CD4-positive, alpha-beta T cell treated with Interleukin-15 for 4 hours (primary cell): ENCODE measurements around the gene GRIA2.
"Not testable (repeated sequence)": the region's sequence is repeated elsewhere in the genome, so short reads cannot be mapped to it uniquely, and the experiment has no call there.

Experiments
- DNase-seq: peaks from one replicate; pipeline ENCODE4 v3.0.0-alpha.2; 2020; ENCODE audit warnings: low spot score

The GRIA2 gene

GRCh38 chr4:157220371-157220881 is at the start of gene GRIA2:
GRIA2 (plus strand) TSS chr4:157220728; CDS start chr4:157221043, 315 bp downstream.
- no peak for DNase-seq

- no peak for DNase-seq
Observed at GRCh38 chr4:157172011-157172410, 48.5 kb upstream of the GRIA2 start.

- DNase-seq, result not testable (repeated sequence)
Observed at GRCh38 chr4:157180268-157180667, 40.3 kb upstream of the GRIA2 start.

GRCh38 chr4:157184300-157184699 is 36.2 kb upstream of the GRIA2 start:
- DNase-seq, result no peak

GRCh38 chr4:157185363-157185762 is 35.2 kb upstream of the GRIA2 start:
- DNase-seq, result no peak

- no peak for DNase-seq
Observed at GRCh38 chr4:157195374-157195773, 25.2 kb upstream of the GRIA2 start.

GRCh38 chr4:157196046-157196445 is 24.5 kb upstream of the GRIA2 start:
- no peak for DNase-seq

- DNase-seq, result no peak
Observed at GRCh38 chr4:157204634-157205244, 15.8 kb upstream of the GRIA2 start.

GRCh38 chr4:157217708-157218107 is 2.8 kb upstream of the GRIA2 start:
- no peak for DNase-seq

GRCh38 chr4:157219711-157220370 is 687 bp upstream of the GRIA2 start:
- no peak for DNase-seq

GRCh38 chr4:157221426-157221894 is 932 bp downstream of the GRIA2 start:
- no peak for DNase-seq

- DNase-seq, result no peak
Observed at GRCh38 chr4:157221895-157222770, 1.6 kb downstream of the GRIA2 start.

- no peak for DNase-seq
Observed at GRCh38 chr4:157222771-157223160, 2.2 kb downstream of the GRIA2 start.

- DNase-seq, result no peak
Observed at GRCh38 chr4:157223456-157223855, 2.9 kb downstream of the GRIA2 start.

- no peak for DNase-seq
Observed at GRCh38 chr4:157225096-157225495, 4.6 kb downstream of the GRIA2 start.

- DNase-seq, result no peak
Observed at GRCh38 chr4:157226035-157226434, 5.5 kb downstream of the GRIA2 start.

GRCh38 chr4:157226601-157227000 is 6.1 kb downstream of the GRIA2 start:
- no peak for DNase-seq

GRCh38 chr4:157231525-157231924 is 11.0 kb downstream of the GRIA2 start:
- no peak for DNase-seq

- DNase-seq, result no peak
Observed at GRCh38 chr4:157242871-157243270, 22.3 kb downstream of the GRIA2 start.

GRCh38 chr4:157244348-157244747 is 23.8 kb downstream of the GRIA2 start:
- DNase-seq, result no peak

- no peak for DNase-seq
Observed at GRCh38 chr4:157245351-157245750, 24.8 kb downstream of the GRIA2 start.

- no peak for DNase-seq
Observed at GRCh38 chr4:157246964-157247363, 26.4 kb downstream of the GRIA2 start.

GRCh38 chr4:157258165-157258564 is 37.6 kb downstream of the GRIA2 start:
- not testable (repeated sequence) for DNase-seq
